H1 (cell line): Measurements from ENCODE around the gene URGCP. TPM values are rescaled to one million over a fixed set of nuclear protein-coding genes. Genes with fewer than 3 reads are reported as not detected.

ENCODE experiments used
- CTCF ChIA-PET: fragments of 300-600 bp; sonication (Branson Sonifier 250); formaldehyde crosslinking; loops from one replicate; lab custom pipeline; 2021; ENCODE audit not compliant: partially characterized antibody; lab: Charles Lee
- POLR2A ChIA-PET: fragments of 300-600 bp; sonication (Branson Sonifier 250); formaldehyde crosslinking; loops from one replicate; lab custom pipeline; 2021; ENCODE audit warnings: inconsistent platforms; ENCODE audit not compliant: partially characterized antibody; lab: Charles Lee
- DNase-seq, 2 experiments: peaks; one replicate each; pipeline versions ENCODE4 v3.0.0 to v3.0.0-alpha.2; 2010 to 2022; ENCODE audit warnings: low spot score in 2 of 2, low read depth in 1 of 2, mixed read lengths in 1 of 2
- FAIRE-seq: peaks from 2 replicates; lab custom pipeline; 2011; peaks lifted over from hg19 to GRCh38; lab: Jason Lieb, UNC
- H2AFZ ChIP-seq: 2 replicates; pipeline ENCODE4 v1.8.1; 2012; ENCODE audit warnings: low read length, inconsistent platforms
- H2AK5ac ChIP-seq: 2 replicates; pipeline ENCODE4 v1.6.1; 2013; ENCODE audit warnings: low read depth, low read length
- H2BK120ac ChIP-seq: replicated peaks from 2 replicates; pipeline ENCODE3; 2013; ENCODE audit warnings: low read depth, low read length, inconsistent platforms
- H2BK12ac ChIP-seq: 2 replicates; pipeline ENCODE4 v1.6.1; 2013; ENCODE audit warnings: low read depth, low read length
- H2BK15ac ChIP-seq: 2 replicates; pipeline ENCODE4 v1.6.1; 2013; ENCODE audit warnings: low read length
- H2BK20ac ChIP-seq: 2 replicates; pipeline ENCODE4 v1.6.1; 2013; ENCODE audit warnings: low read length
- H2BK5ac ChIP-seq: 2 replicates; pipeline ENCODE4 v1.6.1; 2013; ENCODE audit warnings: low read depth, low read length
- H3K14ac ChIP-seq: 2 replicates; pipeline ENCODE4 v1.6.1; 2013; ENCODE audit warnings: inconsistent platforms; ENCODE audit not compliant: insufficient read length
- H3K18ac ChIP-seq: 2 replicates; pipeline ENCODE4 v1.6.1; 2013; ENCODE audit warnings: low read length; ENCODE audit errors: extremely low read depth
- H3K23ac ChIP-seq: 2 replicates; pipeline ENCODE4 v1.6.1; 2013; ENCODE audit warnings: inconsistent platforms; ENCODE audit not compliant: insufficient read length
- H3K23me2 ChIP-seq: 2 replicates; pipeline ENCODE4 v1.6.1; 2013; ENCODE audit warnings: low read depth, low read length
- H3K27ac ChIP-seq: 2 replicates; pipeline ENCODE4 v1.6.1; 2011; ENCODE audit warnings: low read depth, low read length, inconsistent platforms
- H3K27me3 ChIP-seq, 4 experiments: replicated peaks in 1 of 4; 1 replicate in 1 of 4; 2 replicates in 3 of 4; pipeline versions ENCODE4 v1.6.1 to v1.8.1; 2011 to 2013; ENCODE audit warnings: low read length in 3 of 4, mild to moderate bottlenecking in 3 of 4, inconsistent platforms in 2 of 4, mixed read lengths in 2 of 4, moderate library complexity in 1 of 4; ENCODE audit not compliant: control insufficient read depth in 3 of 4, insufficient read depth in 3 of 4; ENCODE audit errors: extremely low read depth in 1 of 4
- H3K36me3 ChIP-seq, 4 experiments: 2 replicates each; pipeline versions ENCODE4 v1.6.1 to v1.8.1; 2011 to 2013; ENCODE audit warnings: mild to moderate bottlenecking in 4 of 4, low read length in 3 of 4, moderate library complexity in 2 of 4, control low read depth in 1 of 4, inconsistent platforms in 1 of 4; ENCODE audit not compliant: insufficient read depth in 4 of 4, control insufficient read depth in 2 of 4
- H3K4ac ChIP-seq: replicated peaks from 2 replicates; pipeline ENCODE3; 2013; ENCODE audit warnings: low read length, low read depth, mixed read lengths, inconsistent platforms; ENCODE audit not compliant: insufficient read length
- H3K4me1 ChIP-seq, 4 experiments: replicated peaks in 1 of 4; 1 replicate in 1 of 4; 2 replicates in 3 of 4; pipeline versions ENCODE4 v1.6.1 to v1.8.1; 2011 to 2013; ENCODE audit warnings: low read length in 3 of 4, inconsistent platforms in 2 of 4, mixed read lengths in 1 of 4; ENCODE audit not compliant: insufficient read depth in 4 of 4, control insufficient read depth in 3 of 4
- H3K4me2 ChIP-seq, 2 experiments: 2 replicates each; pipeline versions ENCODE4 v1.6.1 to v1.8.1; 2011 to 2013; ENCODE audit warnings: low read depth in 2 of 2, low read length in 2 of 2, control low read depth in 1 of 2, inconsistent platforms in 1 of 2, mild to moderate bottlenecking in 1 of 2; ENCODE audit not compliant: insufficient read depth in 1 of 2
- H3K4me3 ChIP-seq, 4 experiments: fragments of 200-600, 300-600 bp in 1 of 4; sonication (generic), shearing (Covaris generic), sonication (Bioruptor Twin) in 1 of 4; 2 replicates each; pipeline versions ENCODE4 v1.5.1 to v1.8.1; 2011 to 2016; ENCODE audit warnings: low read length in 4 of 4, low read depth in 3 of 4, control low read depth in 2 of 4, inconsistent platforms in 2 of 4, mild to moderate bottlenecking in 2 of 4, mixed read lengths in 1 of 4, moderate library complexity in 1 of 4; ENCODE audit not compliant: insufficient read depth in 2 of 4; ENCODE audit errors: extremely low read depth in 1 of 4
- H3K56ac ChIP-seq: replicated peaks from 2 replicates; pipeline ENCODE3; 2013; ENCODE audit warnings: low read depth, mild to moderate bottlenecking, mixed read lengths, low read length, inconsistent platforms; ENCODE audit not compliant: insufficient read length
- H3K79me1 ChIP-seq: 2 replicates; pipeline ENCODE4 v1.6.1; 2013; ENCODE audit warnings: low read depth, low read length, control low read depth
- H3K79me2 ChIP-seq, 2 experiments: 2 replicates each; pipeline versions ENCODE4 v1.6.1 to v1.8.1; 2012 to 2013; ENCODE audit warnings: low read length in 2 of 2, mild to moderate bottlenecking in 2 of 2, inconsistent platforms in 1 of 2; ENCODE audit not compliant: insufficient read depth in 2 of 2, control insufficient read depth in 1 of 2
- H3K9ac ChIP-seq, 4 experiments: replicated peaks in 1 of 4; 1 replicate in 1 of 4; 2 replicates in 3 of 4; pipeline versions ENCODE4 v1.6.1 to v1.8.1; 2011 to 2013; ENCODE audit warnings: low read depth in 3 of 4, low read length in 3 of 4, control low read depth in 2 of 4, mild to moderate bottlenecking in 2 of 4, moderate library complexity in 2 of 4, inconsistent platforms in 1 of 4; ENCODE audit errors: extremely low read depth in 1 of 4
- H3K9me3 ChIP-seq, 2 experiments: 2 replicates each; pipeline versions ENCODE4 v1.6.1 to v1.8.1; 2012 to 2013; ENCODE audit warnings: mild to moderate bottlenecking in 2 of 2, moderate library complexity in 2 of 2, control low read depth in 1 of 2, inconsistent platforms in 1 of 2, low read depth in 1 of 2, low read length in 1 of 2, mixed read lengths in 1 of 2; ENCODE audit not compliant: insufficient read depth in 2 of 2
- H4K20me1 ChIP-seq, 2 experiments: replicated peaks in 1 of 2; 2 replicates each; pipeline versions ENCODE3 to v1.8.1; 2011 to 2013; ENCODE audit warnings: inconsistent platforms in 2 of 2, low read length in 2 of 2, mild to moderate bottlenecking in 1 of 2; ENCODE audit not compliant: insufficient read depth in 2 of 2, control insufficient read depth in 1 of 2
- H4K5ac ChIP-seq: 2 replicates; pipeline ENCODE4 v1.6.1; 2013; ENCODE audit warnings: low read length, low read depth, mixed read lengths, inconsistent platforms; ENCODE audit not compliant: insufficient read length
- H4K8ac ChIP-seq: 2 replicates; pipeline ENCODE4 v1.8.0; 2013; ENCODE audit warnings: mild to moderate bottlenecking, moderate library complexity, low read length, inconsistent platforms; ENCODE audit not compliant: insufficient read depth; ENCODE audit errors: extremely low read depth
- H4K91ac ChIP-seq: replicated peaks from 2 replicates; pipeline ENCODE3; 2013; ENCODE audit warnings: low read length, mixed read lengths, inconsistent platforms; ENCODE audit not compliant: insufficient read length
- CTBP2 ChIP-seq: IDR thresholded peaks from 2 replicates; pipeline ENCODE4 v1.7.0; 2011; ENCODE audit warnings: borderline replicate concordance, mild to moderate bottlenecking, moderate library complexity, mixed read lengths, low read length; ENCODE audit not compliant: insufficient read depth, insufficient read length
- POLR2AphosphoS5 ChIP-seq: IDR thresholded peaks from 2 replicates; pipeline ENCODE4 v1.6.1; 2011; ENCODE audit warnings: low read depth, low read length
- SIN3A ChIP-seq, 2 experiments: IDR thresholded peaks in 1 of 2; conservative IDR thresholded peaks in 1 of 2; 2 replicates each; pipeline ENCODE4 v1.6.1; 2011 to 2012; ENCODE audit warnings: low read length in 2 of 2, improper control_type of control experiment in 1 of 2, low read depth in 1 of 2, mild to moderate bottlenecking in 1 of 2
- SP4 ChIP-seq: IDR thresholded peaks from 2 replicates; pipeline ENCODE4 v1.6.1; 2012; ENCODE audit warnings: low read length, inconsistent platforms
- TEAD4 ChIP-seq: IDR thresholded peaks from 2 replicates; pipeline ENCODE4 v1.6.1; 2012; ENCODE audit warnings: low read depth, low read length, inconsistent platforms, mixed read lengths
- WGBS, 2 experiments: shearing (Covaris generic) in 1 of 2; methylation state at CpG; one replicate each; pipeline versions ENCODE4 v1.1.6 to v1.1.7; 2013 to 2015; ENCODE audit warnings: low lambda C conversion rate in 2 of 2, mixed read lengths in 2 of 2, inconsistent platforms in 1 of 2, low coverage in 1 of 2, missing lambda C conversion rate in 1 of 2; ENCODE audit not compliant: insufficient replicate concordance in 2 of 2, insufficient coverage in 1 of 2, insufficient read length in 1 of 2; ENCODE audit errors: extremely low coverage in 1 of 2, missing lambda C conversion rate in 1 of 2; 5-methylcytosine and 5-hydroxymethylcytosine counted together
- polyA plus RNA-seq, 7 experiments: library from polyadenylated mRNA; depleted of rRNA in 3 of 7; stranded (reverse) in 5 of 7; unstranded in 2 of 7; fragments of >200 nt in 5 of 7; fragments of 200-250 nt in 2 of 7; gene quantifications; 1 replicate in 5 of 7; 2 replicates in 1 of 7; 4 replicates in 1 of 7; pipeline versions ENCODE4 v1.2.1 to v1.2.3, GENCODE V29; 2011 to 2013; ENCODE audit warnings: missing spikeins in 2 of 7, mixed read lengths in 2 of 7
- total RNA-seq: library from RNA; stranded (reverse); fragmentation: NEBNext Ultra II Directional; extraction: Animal tissue kit (Norgen Biotek cat#: 25700); gene quantifications from 2 replicates; pipeline ENCODE4 v1.2.1, GENCODE V29; 2021

Gene URGCP
- total and polyA plus RNA-seq, 2 of the 8 experiments (the other 6 are each of a cell fraction or from before 2014, with no cell fraction given), result 9.0 to 18.7 TPM

DNA sequence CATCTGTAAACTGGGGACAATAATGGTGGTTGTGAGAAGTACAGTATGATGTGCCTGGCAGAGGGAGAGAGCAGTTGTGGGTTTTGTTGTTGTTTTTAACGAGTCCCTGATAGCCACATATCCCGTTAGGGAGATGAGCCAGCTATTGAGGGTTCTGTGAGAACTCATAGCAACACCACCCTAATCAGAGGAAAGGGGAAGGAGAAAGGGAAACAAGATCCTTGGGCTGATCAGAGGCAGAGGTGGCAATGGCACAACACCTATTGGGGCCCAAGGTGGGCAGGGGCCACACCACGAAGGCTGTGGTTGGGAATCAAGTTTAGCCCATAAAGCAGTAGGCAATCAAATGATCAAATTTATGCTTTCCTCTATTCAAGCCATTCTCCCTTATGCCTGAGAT, 35.3 kb downstream of the URGCP start:
- Histone ChIP-seq H3K23ac (no peak overlapping the region), H2AK5ac (no peak overlapping the region), H3K23me2 (peaks cover 2% of the 10 kb centered on the region; the same call in 1 of the 2 replicates), H4K8ac (no peak overlapping the region), H3K4me1 (peaks cover 3 to 14% (median 6%) of the 10 kb centered on the region in 4 experiments), H4K5ac (no peak overlapping the region), H2BK15ac (no peak overlapping the region), H3K9ac (no peak overlapping the region), H3K56ac (no peak overlapping the region), H3K79me2 (no peaks in the 10 kb centered on the region), H3K27me3 (no peaks in the 10 kb centered on the region), H2AFZ (no peak overlapping the region), H3K36me3 (peaks cover 0 to 17% (median 6%) of the 10 kb centered on the region in 4 experiments; a peak in 4 of 8 replicates), H4K20me1 (no peaks in the 10 kb centered on the region), H3K4ac (no peak overlapping the region), H2BK120ac (no peak overlapping the region)
- POLR2A ChIA-PET, result interaction anchor here (1.1 to 1.7 kb wide), 2 partner anchors 7 to 9 kb away, joined by 3 to 4 read pairs; no protein-coding TSS in a partner anchor
- 91% methylated on average over 3 of the region's 3 CpGs; no CpG with 5 or more reads in 1 of the 2 experiments for WGBS, 2 experiments
- no peak for DNase-seq
- no peak for TF ChIP-seq SP4
- no peak for TF ChIP-seq SIN3A (conservative IDR thresholded peaks at IDR 0.05 in 1 of 2, IDR thresholded peaks at IDR 0.05 in 1 of 2; ENCODE audit: low read depth in 1 of 2, low read length in 2 of 2)
- no peak for TF ChIP-seq POLR2AphosphoS5
- no peak for TF ChIP-seq CTBP2
- TF ChIP-seq TEAD4, result no peak
- TF ChIP-seq, all 59 proteins: peak for 0
- no peak overlapping the region for H4K91ac ChIP-seq
- H3K18ac ChIP-seq, result no peak overlapping the region
- no peak overlapping the region for H3K27ac ChIP-seq
- H3K4me3 ChIP-seq, result no peak overlapping the region
- CTCF ChIA-PET, result no interaction called here
- no peak overlapping the region for H2BK20ac ChIP-seq
- 0 out of 2 replicates have a peak, but pooled peaks cover 2% of the 10 kb centered on the region for H3K79me1 ChIP-seq
- no peak overlapping the region for H2BK5ac ChIP-seq
- H3K14ac ChIP-seq, result no peak overlapping the region
- H3K9me3 ChIP-seq, result no peaks in the 10 kb centered on the region
- no peak overlapping the region for H2BK12ac ChIP-seq
- no peak for FAIRE-seq
- H3K4me2 ChIP-seq, result no peak overlapping the region
